Neutrophil (primary cell): ENCODE data around the gene BRSK2.
A peak's percentile ranks its signal among the peaks of the same experiment; 100 is the strongest.
"Not testable (repeated sequence)": the region's sequence is repeated elsewhere in the genome, so short reads cannot be mapped to it uniquely, and the experiment has no call there.

Experiments used
- H3K27ac ChIP-seq: fragments of 200-600 bp; sonication (generic); 2 replicates; pipeline ENCODE4 v1.5.1; 2016; ENCODE audit warnings: mild to moderate bottlenecking, moderate library complexity
- H3K27me3 ChIP-seq: fragments of 200-600 bp; sonication (generic); 2 replicates; pipeline ENCODE4 v1.6.0; 2016; ENCODE audit warnings: mild to moderate bottlenecking
- H3K36me3 ChIP-seq: fragments of 200-600 bp; sonication (generic); 2 replicates; pipeline ENCODE4 v1.5.1; 2017
- H3K4me1 ChIP-seq, 2 experiments: fragments of 200-600 bp in 1 of 2; sonication (generic) in 1 of 2; 1 replicate in 1 of 2; 2 replicates in 1 of 2; pipeline versions ENCODE4 v1.5.1 to v1.6.1; 2013 to 2016; ENCODE audit warnings: low read depth in 1 of 2, low read length in 1 of 2, mild to moderate bottlenecking in 1 of 2, moderate library complexity in 1 of 2; ENCODE audit not compliant: control insufficient read depth in 1 of 2, insufficient read depth in 1 of 2
- H3K4me3 ChIP-seq, 2 experiments: fragments of 200-600 bp in 1 of 2; sonication (generic) in 1 of 2; 1 replicate in 1 of 2; 2 replicates in 1 of 2; pipeline ENCODE4 v1.5.1; 2013 to 2016; ENCODE audit warnings: low read depth in 1 of 2, low read length in 1 of 2, mild to moderate bottlenecking in 1 of 2, moderate library complexity in 1 of 2
- H3K9me3 ChIP-seq: fragments of 200-600 bp; sonication (generic); 2 replicates; pipeline ENCODE4 v1.5.1; 2016
- TF ChIP-seq, protein P1 (sequence below): fragments of 200-600 bp; sonication (generic); IDR thresholded peaks from 2 replicates; pipeline ENCODE4 v1.5.1; 2016; ENCODE audit warnings: antibody characterized with exemption

BRSK2 gene

DNA sequence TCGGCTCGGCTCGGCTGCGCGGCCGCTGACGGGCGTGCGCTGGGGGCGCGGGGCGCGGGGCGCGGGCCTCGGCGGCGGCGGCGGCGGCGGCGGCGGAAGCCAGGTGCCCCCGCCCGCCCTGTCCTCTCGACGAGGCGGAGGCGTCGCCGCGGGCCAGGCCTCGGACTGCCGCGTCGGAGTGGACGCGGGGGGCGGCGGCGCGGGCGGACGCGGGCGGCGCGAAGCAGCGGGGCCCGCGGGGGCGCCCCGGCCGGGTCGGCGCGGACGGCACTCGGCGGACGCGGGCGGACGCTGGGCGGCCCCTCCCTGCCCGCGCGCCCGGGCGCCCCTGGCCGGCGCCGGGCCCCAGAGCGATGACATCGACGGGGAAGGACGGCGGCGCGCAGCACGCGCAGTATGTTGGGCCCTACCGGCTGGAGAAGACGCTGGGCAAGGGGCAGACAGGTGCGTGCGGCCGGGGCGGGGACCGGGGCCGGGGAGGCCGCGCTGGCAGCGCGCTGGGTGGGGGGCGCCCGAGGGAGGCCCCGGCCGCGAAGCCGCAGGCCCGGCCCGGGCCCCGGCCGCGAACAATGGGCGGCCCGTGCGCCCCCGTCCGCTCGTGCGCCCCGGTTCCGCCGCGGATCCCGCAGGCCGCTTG is at the start of gene BRSK2:
Gene BRSK2, plus strand, starts transcription at position 3 of the 637 bp plus-strand sequence. Its CDS starts 351 bp downstream, at position 354.
- Histone ChIP-seq H3K27ac (no peak within 1 kb of the TSS), H3K36me3 (no peaks in the 10 kb centered on the region), H3K4me3 (peak within 1 kb of the TSS in 1 of 2 experiments; percentile 51), H3K27me3 (peaks cover 81% of the 10 kb centered on the region), H3K4me1 (peaks cover 0 to 5% of the 10 kb centered on the region in 2 experiments), H3K9me3 (no peaks in the 10 kb centered on the region)
- TF ChIP-seq, protein P1, sequence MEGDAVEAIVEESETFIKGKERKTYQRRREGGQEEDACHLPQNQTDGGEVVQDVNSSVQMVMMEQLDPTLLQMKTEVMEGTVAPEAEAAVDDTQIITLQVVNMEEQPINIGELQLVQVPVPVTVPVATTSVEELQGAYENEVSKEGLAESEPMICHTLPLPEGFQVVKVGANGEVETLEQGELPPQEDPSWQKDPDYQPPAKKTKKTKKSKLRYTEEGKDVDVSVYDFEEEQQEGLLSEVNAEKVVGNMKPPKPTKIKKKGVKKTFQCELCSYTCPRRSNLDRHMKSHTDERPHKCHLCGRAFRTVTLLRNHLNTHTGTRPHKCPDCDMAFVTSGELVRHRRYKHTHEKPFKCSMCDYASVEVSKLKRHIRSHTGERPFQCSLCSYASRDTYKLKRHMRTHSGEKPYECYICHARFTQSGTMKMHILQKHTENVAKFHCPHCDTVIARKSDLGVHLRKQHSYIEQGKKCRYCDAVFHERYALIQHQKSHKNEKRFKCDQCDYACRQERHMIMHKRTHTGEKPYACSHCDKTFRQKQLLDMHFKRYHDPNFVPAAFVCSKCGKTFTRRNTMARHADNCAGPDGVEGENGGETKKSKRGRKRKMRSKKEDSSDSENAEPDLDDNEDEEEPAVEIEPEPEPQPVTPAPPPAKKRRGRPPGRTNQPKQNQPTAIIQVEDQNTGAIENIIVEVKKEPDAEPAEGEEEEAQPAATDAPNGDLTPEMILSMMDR: no peak

DNA sequence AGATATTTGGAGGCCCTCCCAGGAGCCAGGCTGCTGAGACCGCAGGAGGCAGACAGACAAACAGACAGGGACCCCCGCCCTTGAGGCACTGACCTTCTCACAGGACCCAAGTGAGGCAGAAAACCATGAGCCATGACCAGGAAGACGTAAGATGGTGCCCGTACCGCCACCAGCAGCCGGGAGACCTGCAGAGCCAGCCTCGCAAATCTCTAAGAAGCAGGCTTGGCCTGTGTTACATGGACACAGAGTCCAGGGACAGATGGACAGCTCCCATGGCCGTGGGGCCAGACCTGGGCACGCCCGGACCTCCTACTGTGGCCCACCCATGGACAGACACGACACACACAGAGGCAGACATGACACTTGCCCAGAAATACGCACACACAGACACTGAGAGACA is 49.6 kb upstream of the BRSK2 start:
- Histone ChIP-seq H3K4me3 (no peak overlapping the region), H3K27me3 (peaks cover 23% of the 10 kb centered on the region), H3K4me1 (peaks cover 10 to 19% of the 10 kb centered on the region in 2 experiments), H3K9me3 (no peaks in the 10 kb centered on the region), H3K36me3 (no peaks in the 10 kb centered on the region), H3K27ac (no peak overlapping the region)
- TF ChIP-seq, protein P1: no peak

DNA sequence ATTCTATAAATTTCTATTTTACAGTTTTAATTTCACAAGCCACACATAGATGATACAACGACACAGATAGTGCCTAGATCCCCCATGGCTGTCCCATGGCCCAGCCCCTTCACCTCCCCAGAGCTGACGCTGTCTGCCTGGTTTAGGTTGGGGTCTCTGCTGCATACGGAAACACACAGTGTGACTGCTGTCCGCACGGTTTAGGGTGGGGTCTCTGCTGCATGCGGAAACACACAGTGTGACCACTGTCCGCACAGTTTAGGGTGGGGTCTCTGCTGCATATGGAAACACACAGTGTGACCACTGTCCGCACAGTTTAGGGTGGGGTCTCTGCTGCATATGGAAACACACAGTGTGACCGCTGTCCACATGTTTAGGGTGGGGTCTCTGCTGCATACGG is 48.5 kb upstream of the BRSK2 start:
- not testable (repeated sequence) for H3K27ac ChIP-seq, H3K4me1 ChIP-seq, H3K4me3 ChIP-seq, H3K9me3 ChIP-seq, H3K36me3 ChIP-seq
- H3K27me3 ChIP-seq: peaks cover 23% of the 10 kb centered on the region

DNA sequence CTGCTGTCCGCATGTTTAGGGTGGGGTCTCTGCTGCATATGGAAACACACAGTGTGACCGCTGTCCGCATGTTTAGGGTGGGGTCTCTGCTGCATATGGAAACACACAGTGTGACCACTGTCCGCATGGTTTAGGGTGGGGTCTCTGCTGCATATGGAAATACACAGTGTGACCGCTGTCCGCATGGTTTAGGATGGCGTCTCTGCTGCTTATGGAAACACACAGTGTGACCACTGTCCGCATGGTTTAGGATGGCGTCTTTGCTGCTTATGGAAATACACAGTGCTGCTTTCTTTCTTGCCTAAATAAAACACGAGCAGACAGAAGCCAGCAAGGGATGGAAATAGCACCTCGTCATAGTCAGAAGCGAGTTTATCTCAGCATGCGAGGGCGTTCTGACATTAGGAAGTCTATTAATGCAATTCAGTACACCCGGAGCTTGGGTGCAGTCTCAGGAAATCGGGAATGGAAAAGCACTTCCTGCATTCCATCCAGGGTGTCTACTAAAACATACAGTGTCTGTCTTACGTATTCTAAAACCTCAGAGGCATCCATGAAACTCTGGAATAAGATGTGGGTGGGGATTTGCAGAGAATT is 47.7 kb upstream of the BRSK2 start:
- Histone ChIP-seq H3K4me1 (peaks cover 0 to 3% of the 10 kb centered on the region in 2 experiments), H3K27ac (no peak overlapping the region), H3K27me3 (peaks cover 23% of the 10 kb centered on the region), H3K4me3 (no peak overlapping the region), H3K36me3 (no peaks in the 10 kb centered on the region), H3K9me3 (no peaks in the 10 kb centered on the region)
- TF ChIP-seq, protein P1: no peak

DNA sequence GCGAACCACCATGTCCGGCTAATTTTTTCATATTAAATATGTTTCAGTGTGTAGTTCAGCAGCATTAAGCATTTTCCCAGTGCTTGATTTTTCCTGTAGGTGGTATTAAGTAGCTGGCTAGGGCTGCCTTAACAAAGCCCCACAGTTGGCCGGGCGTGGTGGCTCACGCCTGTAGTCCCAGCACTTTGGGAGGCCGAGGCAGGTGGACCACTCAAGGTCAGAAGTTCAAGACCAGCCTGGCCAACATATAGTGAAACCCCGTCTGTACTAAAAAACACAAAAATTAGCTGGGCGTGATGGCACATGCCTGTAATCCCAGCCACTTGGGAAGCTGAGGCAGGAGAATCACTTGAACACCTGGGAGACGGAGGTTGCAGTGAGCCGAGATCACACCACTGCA is 46.8 kb upstream of the BRSK2 start:
- TF ChIP-seq, protein P1: no peak
- no peak overlapping the region for H3K27ac ChIP-seq
- H3K9me3 ChIP-seq: no peaks in the 10 kb centered on the region
- H3K27me3 ChIP-seq: peaks cover 23% of the 10 kb centered on the region
- no peaks in the 10 kb centered on the region for H3K36me3 ChIP-seq
- no peak overlapping the region for H3K4me3 ChIP-seq
- H3K4me1 ChIP-seq: no peaks in the 10 kb centered on the region

- H3K27ac ChIP-seq: no peak overlapping the region
- no peak overlapping the region for H3K4me3 ChIP-seq
- peaks cover 23% of the 10 kb centered on the region for H3K27me3 ChIP-seq
- no peaks in the 10 kb centered on the region for H3K9me3 ChIP-seq
- H3K4me1 ChIP-seq: no peaks in the 10 kb centered on the region
- H3K36me3 ChIP-seq: no peaks in the 10 kb centered on the region
- TF ChIP-seq, protein P1: no peak
These were observed 46.2 kb upstream of the BRSK2 start for GRCh38 chr11:1343391-1344055.
